Measurements from ENCODE around the gene DLST.
A peak's percentile ranks its signal among the peaks of the same experiment; 100 is the strongest.

DLST gene

GRCh38 chr14:74836251-74836960 is 45.3 kb upstream of the DLST start:
- TF ChIP-seq MYC (IDR thresholded peaks at IDR 0.05; ENCODE audit: low read depth, low read length), result no peak
- TF ChIP-seq MAX (IDR thresholded peaks at IDR 0.05; ENCODE audit: low read depth, low read length), result no peak
- TF ChIP-seq POLR2A (IDR thresholded peaks at IDR 0.05; ENCODE audit: extremely low read depth, insufficient read length), result no peak
- no peak for TF ChIP-seq CTCF (IDR thresholded peaks at IDR 0.05; ENCODE audit: low read depth, low read length)

GRCh38 chr14:74838166-74838565 is 43.5 kb upstream of the DLST start:
- no peak for DNase-seq (ENCODE audit: low read depth)
- no peak overlapping the region for H3K4me3 ChIP-seq (ENCODE audit: low read depth, low read length)
- no peak for TF ChIP-seq MYC (IDR thresholded peaks at IDR 0.05; ENCODE audit: low read depth, low read length)
- TF ChIP-seq CTCF (IDR thresholded peaks at IDR 0.05; ENCODE audit: low read depth, low read length), result no peak
- TF ChIP-seq MAX (IDR thresholded peaks at IDR 0.05; ENCODE audit: low read depth, low read length), result no peak
- TF ChIP-seq POLR2A (IDR thresholded peaks at IDR 0.05; ENCODE audit: extremely low read depth, insufficient read length), result no peak

More at GRCh38 chr14:74836251-74836960, 45.3 kb upstream of the DLST start:
- no peak overlapping the region for H3K4me3 ChIP-seq (ENCODE audit: low read depth, low read length)
- DNase-seq (ENCODE audit: low read depth), result no peak

- DNase-seq (ENCODE audit: low read depth), result no peak
- TF ChIP-seq MAX (IDR thresholded peaks at IDR 0.05; ENCODE audit: low read depth, low read length), result no peak
- TF ChIP-seq MYC (IDR thresholded peaks at IDR 0.05; ENCODE audit: low read depth, low read length), result no peak
- no peak for TF ChIP-seq POLR2A (IDR thresholded peaks at IDR 0.05; ENCODE audit: extremely low read depth, insufficient read length)
- no peak for TF ChIP-seq CTCF (IDR thresholded peaks at IDR 0.05; ENCODE audit: low read depth, low read length)
- no peak overlapping the region for H3K4me3 ChIP-seq (ENCODE audit: low read depth, low read length)
Observed at GRCh38 chr14:74840603-74841030, 41.1 kb upstream of the DLST start.

GRCh38 chr14:74841230-74842207 is 40.2 kb upstream of the DLST start:
- TF ChIP-seq MAX (IDR thresholded peaks at IDR 0.05; ENCODE audit: low read depth, low read length) (no peak), CTCF (IDR thresholded peaks at IDR 0.05; ENCODE audit: low read depth, low read length) (no peak), MYC (IDR thresholded peaks at IDR 0.05; ENCODE audit: low read depth, low read length) (no peak), POLR2A (IDR thresholded peaks at IDR 0.05; ENCODE audit: extremely low read depth, insufficient read length) (no peak)
- peak; percentile 24 for DNase-seq (ENCODE audit: low read depth)
- H3K4me3 ChIP-seq (ENCODE audit: low read depth, low read length), result no peak overlapping the region

GRCh38 chr14:74843653-74844052 is 38.1 kb upstream of the DLST start:
- no peak for DNase-seq (ENCODE audit: low read depth)
- TF ChIP-seq CTCF (IDR thresholded peaks at IDR 0.05; ENCODE audit: low read depth, low read length) (no peak), POLR2A (IDR thresholded peaks at IDR 0.05; ENCODE audit: extremely low read depth, insufficient read length) (no peak), MAX (IDR thresholded peaks at IDR 0.05; ENCODE audit: low read depth, low read length) (no peak), MYC (IDR thresholded peaks at IDR 0.05; ENCODE audit: low read depth, low read length) (no peak)
- H3K4me3 ChIP-seq (ENCODE audit: low read depth, low read length), result no peak overlapping the region

All from NB4 (cell line).